NB4 (cell line): ENCODE results near the gene SMIM13.

Source experiments
- DNase-seq: peaks from one replicate; pipeline ENCODE4 v3.0.0; 2010; ENCODE audit warnings: low read depth
- H3K4me3 ChIP-seq: one replicate; pipeline ENCODE4 v1.5.1; 2011; ENCODE audit warnings: mild to moderate bottlenecking, low read depth, low read length, moderate library complexity
- CTCF ChIP-seq: IDR thresholded peaks from one replicate; pipeline ENCODE4 v1.5.1; 2012; ENCODE audit warnings: low read depth, low read length
- MAX ChIP-seq: IDR thresholded peaks from 2 replicates; pipeline ENCODE4 v1.6.1; 2011; ENCODE audit warnings: low read depth, low read length
- MYC ChIP-seq: IDR thresholded peaks from 2 replicates; pipeline ENCODE4 v1.6.1; 2011; ENCODE audit warnings: low read depth, low read length
- POLR2A ChIP-seq: IDR thresholded peaks from 2 replicates; pipeline ENCODE4 v1.6.1; 2011; ENCODE audit warnings: mild to moderate bottlenecking; ENCODE audit not compliant: insufficient read length; ENCODE audit errors: extremely low read depth

Gene SMIM13

GRCh38 chr6:11093626-11094410 lies at the start of gene SMIM13:
Gene SMIM13, plus strand, starts transcription at chr6:11093834. Its CDS starts 480 bp downstream, at chr6:11094314.
- peak; percentile 100 for DNase-seq

GRCh38 chr6:11043961-11044711 lies 49.5 kb upstream of the SMIM13 start, which contains the start of gene ELOVL2:
Gene ELOVL2, minus strand, starts transcription at chr6:11044305. Its CDS starts 75 bp downstream, at chr6:11044230.
- H3K4me3 ChIP-seq = no peak within 1 kb of the TSS
- peak; percentile 42 for DNase-seq
- TF ChIP-seq CTCF (peak; percentile 6), MYC (no peak), MAX (no peak)

More at GRCh38 chr6:11093626-11094410, at the start of gene SMIM13:
- peak within 1 kb of the TSS; percentile 99 for H3K4me3 ChIP-seq
- TF ChIP-seq MAX (peak; percentile 53), CTCF (peak; percentile 24), POLR2A (peak; percentile 78), MYC (peak; percentile 63)

- no peak for TF ChIP-seq CTCF
- TF ChIP-seq POLR2A = no peak
- TF ChIP-seq MAX = no peak
- TF ChIP-seq MYC = no peak
- no peak for DNase-seq
- no peak overlapping the region for H3K4me3 ChIP-seq
Measured at GRCh38 chr6:11044712-11045167, 48.9 kb upstream of the SMIM13 start.

- no peak for TF ChIP-seq MYC
- TF ChIP-seq MAX = no peak
- TF ChIP-seq CTCF = no peak
- TF ChIP-seq POLR2A = no peak
- DNase-seq = peak; percentile 27
- H3K4me3 ChIP-seq = no peak overlapping the region
Measured at GRCh38 chr6:11050731-11051130, 42.9 kb upstream of the SMIM13 start.

- TF ChIP-seq CTCF (no peak), POLR2A (no peak), MYC (no peak), MAX (no peak)
- DNase-seq = no peak
- H3K4me3 ChIP-seq = no peak overlapping the region
Measured at GRCh38 chr6:11053307-11053706, 40.3 kb upstream of the SMIM13 start.
